ENCODE data around the gene PLEKHA1. TPM values are rescaled to one million over a fixed set of nuclear protein-coding genes. Genes with fewer than 3 reads are reported as not detected.

The PLEKHA1 gene
- total RNA-seq, 1 donor from 2014 or later, result 38.2 TPM

GRCh38 chr10:122363311-122363710 is 11.2 kb upstream of the PLEKHA1 start:
- no peak overlapping the region for H3K27ac Mint-ChIP-seq (ENCODE audit: unreplicated experiment)
- TF ChIP-seq CTCF (IDR thresholded peaks at IDR 0.05; ENCODE audit: unreplicated experiment), result no peak
- peaks cover 4% of the 10 kb centered on the region for H3K27me3 Mint-ChIP-seq (ENCODE audit: unreplicated experiment)
- H3K36me3 Mint-ChIP-seq (ENCODE audit: low read depth, unreplicated experiment), result no peaks in the 10 kb centered on the region
- H3K4me1 Mint-ChIP-seq (ENCODE audit: unreplicated experiment), result peaks cover 12% of the 10 kb centered on the region
- H3K9me3 Mint-ChIP-seq (ENCODE audit: unreplicated experiment), result peaks cover 5% of the 10 kb centered on the region
- no peak overlapping the region for H3K4me3 Mint-ChIP-seq (ENCODE audit: unreplicated experiment)
- DNase-seq (ENCODE audit: low spot score), result no peak

GRCh38 chr10:122363722-122364463 is 10.6 kb upstream of the PLEKHA1 start:
- DNase-seq (ENCODE audit: low spot score), result no peak
- no peaks in the 10 kb centered on the region for H3K36me3 Mint-ChIP-seq (ENCODE audit: low read depth, unreplicated experiment)
- no peak overlapping the region for H3K4me3 Mint-ChIP-seq (ENCODE audit: unreplicated experiment)
- peaks cover 18% of the 10 kb centered on the region for H3K4me1 Mint-ChIP-seq (ENCODE audit: unreplicated experiment)
- peaks cover 5% of the 10 kb centered on the region for H3K9me3 Mint-ChIP-seq (ENCODE audit: unreplicated experiment)
- TF ChIP-seq CTCF (IDR thresholded peaks at IDR 0.05; ENCODE audit: unreplicated experiment), result no peak
- peaks cover 4% of the 10 kb centered on the region for H3K27me3 Mint-ChIP-seq (ENCODE audit: unreplicated experiment)
- no peak overlapping the region for H3K27ac Mint-ChIP-seq (ENCODE audit: unreplicated experiment)

GRCh38 chr10:122368502-122369254 is 5.8 kb upstream of the PLEKHA1 start:
- Mint-ChIP-seq H3K4me1 (ENCODE audit: unreplicated experiment) (peaks cover 23% of the 10 kb centered on the region), H3K36me3 (ENCODE audit: low read depth, unreplicated experiment) (no peaks in the 10 kb centered on the region), H3K27me3 (ENCODE audit: unreplicated experiment) (peaks cover 5% of the 10 kb centered on the region), H3K4me3 (ENCODE audit: unreplicated experiment) (peak overlapping the region; percentile 44), H3K9me3 (ENCODE audit: unreplicated experiment) (peaks cover 5% of the 10 kb centered on the region), H3K27ac (ENCODE audit: unreplicated experiment) (peak overlapping the region; percentile 58)
- no peak for DNase-seq (ENCODE audit: low spot score)
- no peak for TF ChIP-seq CTCF (IDR thresholded peaks at IDR 0.05; ENCODE audit: unreplicated experiment)

GRCh38 chr10:122373108-122373507 is 1.4 kb upstream of the PLEKHA1 start:
- H3K27me3 Mint-ChIP-seq (ENCODE audit: unreplicated experiment), result peaks cover 4% of the 10 kb centered on the region
- no peaks in the 10 kb centered on the region for H3K9me3 Mint-ChIP-seq (ENCODE audit: unreplicated experiment)
- DNase-seq (ENCODE audit: low spot score), result no peak
- no peaks in the 10 kb centered on the region for H3K36me3 Mint-ChIP-seq (ENCODE audit: low read depth, unreplicated experiment)
- peak overlapping the region; percentile 58 for H3K4me3 Mint-ChIP-seq (ENCODE audit: unreplicated experiment)
- no peak overlapping the region for H3K27ac Mint-ChIP-seq (ENCODE audit: unreplicated experiment)
- H3K4me1 Mint-ChIP-seq (ENCODE audit: unreplicated experiment), result peaks cover 24% of the 10 kb centered on the region
- TF ChIP-seq CTCF (IDR thresholded peaks at IDR 0.05; ENCODE audit: unreplicated experiment), result no peak

GRCh38 chr10:122373721-122374120 is 787 bp upstream of the PLEKHA1 start:
- no peaks in the 10 kb centered on the region for H3K36me3 Mint-ChIP-seq (ENCODE audit: low read depth, unreplicated experiment)
- H3K27me3 Mint-ChIP-seq (ENCODE audit: unreplicated experiment), result peaks cover 4% of the 10 kb centered on the region
- H3K4me3 Mint-ChIP-seq (ENCODE audit: unreplicated experiment), result peak overlapping the region; percentile 94
- TF ChIP-seq CTCF (IDR thresholded peaks at IDR 0.05; ENCODE audit: unreplicated experiment), result no peak
- peaks cover 18% of the 10 kb centered on the region for H3K4me1 Mint-ChIP-seq (ENCODE audit: unreplicated experiment)
- DNase-seq (ENCODE audit: low spot score), result no peak
- no peaks in the 10 kb centered on the region for H3K9me3 Mint-ChIP-seq (ENCODE audit: unreplicated experiment)
- peak overlapping the region; percentile 67 for H3K27ac Mint-ChIP-seq (ENCODE audit: unreplicated experiment)

Measured in endothelial cell (in vitro differentiated cells).